SK-N-SH (cell line): ENCODE results near the gene ENKD1.
A peak's percentile ranks its signal among the peaks of the same experiment; 100 is the strongest.

ENCODE experiments used
- CTCF ChIP-seq: fragments of 200-600 bp; sonication (generic); IDR thresholded peaks from 2 replicates; pipeline ENCODE4 v1.6.1; 2017; ENCODE audit warnings: antibody characterized with exemption, mild to moderate bottlenecking, moderate library complexity
- FOSL2 ChIP-seq: IDR thresholded peaks from 2 replicates; pipeline ENCODE4 v1.4.0; 2012; ENCODE audit warnings: low read depth, mild to moderate bottlenecking, moderate library complexity, borderline replicate concordance
- MXI1 ChIP-seq: IDR thresholded peaks from 2 replicates; pipeline ENCODE4 v1.6.1; 2012; ENCODE audit warnings: mild to moderate bottlenecking, low read depth, low read length, improper control_type of control experiment
- RAD21 ChIP-seq: IDR thresholded peaks from 2 replicates; pipeline ENCODE4 v1.6.1; 2012; ENCODE audit warnings: mild to moderate bottlenecking, low read length
- RCOR1 ChIP-seq: fragments of 150-350 bp; IDR thresholded peaks from 2 replicates; pipeline ENCODE4 v1.6.1; 2017; ENCODE audit warnings: antibody characterized with exemption, low read length
- RXRA ChIP-seq: IDR thresholded peaks from 2 replicates; pipeline ENCODE4 v1.4.0; 2012; ENCODE audit warnings: low read depth, mild to moderate bottlenecking, borderline replicate concordance
- TAF1 ChIP-seq: IDR thresholded peaks from 2 replicates; pipeline ENCODE4 v1.6.1; 2012; ENCODE audit warnings: low read depth, mild to moderate bottlenecking, low read length, moderate library complexity, borderline replicate concordance
- TCF12 ChIP-seq: IDR thresholded peaks from 2 replicates; pipeline ENCODE4 v1.4.0; 2012
- YY1 ChIP-seq: IDR thresholded peaks from 2 replicates; pipeline ENCODE4 v1.4.0; 2012; ENCODE audit warnings: low read depth, mild to moderate bottlenecking
- TF ChIP-seq, protein P1 (sequence below): IDR thresholded peaks from 2 replicates; pipeline ENCODE4; 2012
- TF ChIP-seq, protein P2 (sequence below): IDR thresholded peaks from 2 replicates; pipeline ENCODE4 v1.4.0; 2012; ENCODE audit warnings: low read depth

GRCh38 chr16:67653128-67653788 is 13.3 kb downstream of the ENKD1 start:
- TF ChIP-seq CTCF (peak; percentile 42; the same call in 1 of the 2 replicates), MXI1 (no peak), FOSL2 (no peak), RXRA (no peak), TAF1 (no peak), RCOR1 (no peak), RAD21 (no peak), TCF12 (no peak), YY1 (no peak)
- TF ChIP-seq, protein P1, sequence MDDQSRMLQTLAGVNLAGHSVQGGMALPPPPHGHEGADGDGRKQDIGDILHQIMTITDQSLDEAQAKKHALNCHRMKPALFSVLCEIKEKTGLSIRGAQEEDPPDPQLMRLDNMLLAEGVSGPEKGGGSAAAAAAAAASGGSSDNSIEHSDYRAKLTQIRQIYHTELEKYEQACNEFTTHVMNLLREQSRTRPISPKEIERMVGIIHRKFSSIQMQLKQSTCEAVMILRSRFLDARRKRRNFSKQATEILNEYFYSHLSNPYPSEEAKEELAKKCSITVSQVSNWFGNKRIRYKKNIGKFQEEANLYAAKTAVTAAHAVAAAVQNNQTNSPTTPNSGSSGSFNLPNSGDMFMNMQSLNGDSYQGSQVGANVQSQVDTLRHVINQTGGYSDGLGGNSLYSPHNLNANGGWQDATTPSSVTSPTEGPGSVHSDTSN = no peak
- TF ChIP-seq, protein P2, sequence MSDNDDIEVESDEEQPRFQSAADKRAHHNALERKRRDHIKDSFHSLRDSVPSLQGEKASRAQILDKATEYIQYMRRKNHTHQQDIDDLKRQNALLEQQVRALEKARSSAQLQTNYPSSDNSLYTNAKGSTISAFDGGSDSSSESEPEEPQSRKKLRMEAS = no peak
